Body of pancreas (tissue), 4 donors: ENCODE results near the gene CD79A. TPM values are rescaled to one million over a fixed set of nuclear protein-coding genes. Genes with fewer than 3 reads are reported as not detected.

ENCODE experiments used
- ATAC-seq: fragments of 150-250 bp; one replicate; pipeline ENCODE4 v1.9.1; 2016
- DNase-seq, 4 donors: peaks; one replicate each; pipeline ENCODE4 v3.0.0-alpha.2; 2019
- H3K27ac ChIP-seq, 4 donors: fragments of 200-600 bp; sonication (generic); 1 replicate in 3 of 4; 2 replicates in 1 of 4; pipeline versions ENCODE4 v1.5.1 to v1.6.1; 2016 to 2019; ENCODE audit warnings: mild to moderate bottlenecking in 1 of 4, mixed read lengths in 1 of 4, moderate library complexity in 1 of 4
- H3K27me3 ChIP-seq, 2 donors: fragments of 200-600 bp; sonication (generic); one replicate each; pipeline ENCODE4 v1.6.0; 2016; ENCODE audit warnings: mild to moderate bottlenecking in 1 of 2
- H3K36me3 ChIP-seq, 2 donors: fragments of 200-600 bp; sonication (generic); replicated peaks in 1 of 2; 2 replicates each; pipeline ENCODE4 v1.5.1; 2016; ENCODE audit warnings: low read depth in 2 of 2; ENCODE audit not compliant: insufficient read depth in 1 of 2
- H3K4me1 ChIP-seq: fragments of 200-600 bp; sonication (generic); one replicate; pipeline ENCODE4 v1.6.0; 2016
- H3K4me3 ChIP-seq, 2 donors: fragments of 200-600 bp; sonication (generic); 1 replicate in 1 of 2; 2 replicates in 1 of 2; pipeline ENCODE4 v1.5.1; 2016 to 2019
- H3K9me3 ChIP-seq, 3 donors: fragments of 200-600 bp; sonication (generic); 1 replicate in 2 of 3; 2 replicates in 1 of 3; pipeline ENCODE4 v1.5.1; 2016
- CTCF ChIP-seq, 7 experiments: fragments of 450-650 bp in 4 of 7; fragments of 200-600 bp in 3 of 7; sonication (generic) in 3 of 7; IDR thresholded peaks; one replicate each; pipeline ENCODE4 v1.5.1; 2016 to 2019; ENCODE audit warnings: antibody characterized with exemption in 7 of 7
- POLR2A ChIP-seq, 3 donors: fragments of 450-650 bp; IDR thresholded peaks; one replicate each; pipeline ENCODE4 v1.6.1; 2016; ENCODE audit warnings: antibody characterized with exemption in 3 of 3, mild to moderate bottlenecking in 2 of 3
- WGBS, 2 donors: methylation state at CpG; one replicate each; pipeline ENCODE4 v1.1.5; 2017; 5-methylcytosine and 5-hydroxymethylcytosine counted together
- intact Hi-C: fragments of 100-400 bp; cut with DNase I; formaldehyde crosslinking; loops from one replicate; pipeline ENCODE4 v1.15.1; 2023
- total RNA-seq, 2 donors: library from RNA; depleted of rRNA; stranded (reverse); fragments of >200 nt; gene quantifications; one replicate each; pipeline ENCODE4 v1.1.0, GENCODE V29; 2016

Gene CD79A
- total RNA-seq, 2 donors from 2014 or later: not detected

- peak; percentile 58 to 76 (median 72) for DNase-seq
- H3K27me3 ChIP-seq: no peaks in the 10 kb centered on the region
- peak overlapping the region in 3 of 4 donors; percentile 43 to 72 (median 54) for H3K27ac ChIP-seq
- intact Hi-C loops: no loop called here
- ATAC-seq: peak; percentile 16
- no peaks in the 10 kb centered on the region for H3K36me3 ChIP-seq
- WGBS, 2 donors: 31 to 32% methylated on average over 10 to 16 of the region's 17 CpGs
- H3K4me3 ChIP-seq: no peak overlapping the region
- TF ChIP-seq CTCF (IDR thresholded peaks at IDR 0.05): peak in 4 of 7 experiments; percentile 21 to 50 (median 34)
- TF ChIP-seq POLR2A (IDR thresholded peaks at IDR 0.05): no peak
- H3K4me1 ChIP-seq: peaks cover 36% of the 10 kb centered on the region
- no peaks in the 10 kb centered on the region for H3K9me3 ChIP-seq
These were observed 10.8 kb downstream of the CD79A start for GRCh38 chr19:41887711-41888382.

GRCh38 chr19:41888926-41889325 is 11.8 kb downstream of the CD79A start:
- intact Hi-C loops: no loop called here
- ATAC-seq (no peak), DNase-seq (no peak)
- H3K4me1 ChIP-seq: peaks cover 36% of the 10 kb centered on the region
- no peak overlapping the region for H3K4me3 ChIP-seq
- WGBS, 2 donors: 82 to 91% methylated on average over 12 of the region's 12 CpGs
- H3K27me3 ChIP-seq: no peaks in the 10 kb centered on the region
- no peaks in the 10 kb centered on the region for H3K36me3 ChIP-seq
- TF ChIP-seq POLR2A (IDR thresholded peaks at IDR 0.05) (no peak), CTCF (IDR thresholded peaks at IDR 0.05) (no peak)
- no peaks in the 10 kb centered on the region for H3K9me3 ChIP-seq
- no peak overlapping the region for H3K27ac ChIP-seq

GRCh38 chr19:41889896-41890295 is 12.8 kb downstream of the CD79A start:
- Histone ChIP-seq H3K4me3 (no peak overlapping the region), H3K27me3 (no peaks in the 10 kb centered on the region), H3K36me3 (peaks cover 0 to 2% of the 10 kb centered on the region in 2 donors), H3K27ac (no peak overlapping the region), H3K9me3 (no peaks in the 10 kb centered on the region), H3K4me1 (peaks cover 32% of the 10 kb centered on the region)
- no peak for DNase-seq
- intact Hi-C loops: loop anchor here (5.0 kb wide), 1 partner anchor 37 kb away; the partner anchor contains the start of gene ERFL
- whole genome bisulfite sequencing, 2 donors: 78 to 97% methylated on average over 4 to 8 of the region's 8 CpGs
- no peak for ATAC-seq
- no peak for TF ChIP-seq POLR2A (IDR thresholded peaks at IDR 0.05)
- TF ChIP-seq CTCF (IDR thresholded peaks at IDR 0.05): no peak

GRCh38 chr19:41890936-41891335 is 13.9 kb downstream of the CD79A start:
- Histone ChIP-seq H3K36me3 (peaks cover 0 to 10% of the 10 kb centered on the region in 2 donors), H3K9me3 (no peaks in the 10 kb centered on the region), H3K4me1 (peaks cover 23% of the 10 kb centered on the region), H3K27me3 (no peaks in the 10 kb centered on the region), H3K27ac (no peak overlapping the region), H3K4me3 (no peak overlapping the region)
- intact Hi-C loops: loop anchor here (5.0 kb wide), 1 partner anchor 36 kb away; the partner anchor contains the start of gene ERFL
- TF ChIP-seq CTCF (IDR thresholded peaks at IDR 0.05) (no peak), POLR2A (IDR thresholded peaks at IDR 0.05) (no peak)
- DNase-seq (no peak), ATAC-seq (no peak)
- 96 to 97% methylated on average over 2 to 4 of the region's 4 CpGs for WGBS, 2 donors
